ENCODE data around the gene PPIC.
"Not testable (repeated sequence)": the region's sequence is repeated elsewhere in the genome, so short reads cannot be mapped to it uniquely, and the experiment has no call there.

PPIC gene

DNA sequence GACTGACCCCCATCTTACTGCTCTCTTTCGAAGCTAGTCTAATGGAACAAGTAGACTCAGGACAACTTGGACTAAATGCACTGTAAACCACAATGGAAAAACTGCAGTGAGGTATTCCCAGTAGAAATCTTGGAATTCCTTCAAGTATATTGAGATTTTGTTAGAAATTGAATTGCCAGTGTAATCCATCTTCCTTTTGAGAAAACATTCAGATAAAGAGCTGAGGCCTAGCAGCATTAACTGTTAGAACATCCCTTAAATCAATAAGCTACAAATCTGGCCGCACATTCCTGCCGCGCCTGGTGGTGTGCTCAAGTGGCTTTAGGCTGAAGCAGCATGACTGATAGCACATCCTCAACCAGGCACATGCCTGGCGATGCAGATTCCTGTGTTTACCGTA lies 29.3 kb downstream of the PPIC start:
- no peak for DNase-seq

- no peak for DNase-seq
Measured at GRCh38 chr5:123001808-123002207, 34.7 kb downstream of the PPIC start.

DNA sequence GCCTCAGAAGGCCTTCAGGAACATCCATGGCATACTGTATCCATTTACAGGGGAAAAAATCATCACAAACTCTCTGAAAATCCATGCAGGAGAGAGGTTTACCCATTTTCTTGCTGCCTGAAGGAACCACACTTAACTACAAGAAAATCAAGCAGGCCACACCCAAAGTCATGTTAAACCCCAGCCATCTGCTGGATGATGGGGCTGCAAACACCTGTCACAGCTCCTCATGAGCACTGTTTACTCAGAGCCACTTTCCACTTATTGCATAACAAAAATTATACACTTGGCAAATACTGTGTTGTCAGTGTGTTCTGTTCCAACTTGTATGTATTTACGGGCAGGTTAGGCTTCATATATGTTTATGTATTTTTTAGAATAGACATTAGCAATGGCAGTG lies 35.8 kb downstream of the PPIC start:
- no peak for DNase-seq

DNA sequence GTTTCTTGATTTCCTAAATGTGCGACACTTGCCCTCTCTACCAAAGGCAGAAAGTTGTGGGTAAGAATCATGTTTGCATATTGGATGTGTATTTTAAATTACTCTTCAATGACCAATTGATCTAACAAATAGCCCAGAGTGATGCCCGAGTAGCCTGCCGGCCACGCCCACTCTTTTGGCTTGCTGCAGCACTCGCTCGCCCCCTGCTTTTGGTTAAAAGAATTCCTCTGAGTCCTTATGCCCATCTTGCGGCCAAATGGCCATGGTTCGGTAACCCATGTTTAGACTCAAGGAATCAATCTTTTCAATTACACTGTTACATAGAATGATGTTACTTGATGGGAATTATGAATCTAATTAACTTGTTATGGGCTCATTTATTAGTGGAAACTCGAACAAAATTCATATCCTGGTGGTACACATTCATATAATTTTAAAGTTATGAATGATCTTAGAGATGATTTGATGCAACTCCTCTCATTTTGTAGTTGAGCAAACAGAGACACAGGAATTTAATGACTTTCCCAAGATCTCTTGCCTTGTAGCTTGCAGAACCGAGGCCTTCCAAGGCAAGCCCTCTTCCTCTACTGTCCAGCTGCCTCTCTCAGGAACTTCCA lies 36.5 kb downstream of the PPIC start:
- DNase-seq, result no peak

GRCh38 chr5:122997294-122997693 lies 39.2 kb downstream of the PPIC start:
- DNase-seq, result no peak

DNA sequence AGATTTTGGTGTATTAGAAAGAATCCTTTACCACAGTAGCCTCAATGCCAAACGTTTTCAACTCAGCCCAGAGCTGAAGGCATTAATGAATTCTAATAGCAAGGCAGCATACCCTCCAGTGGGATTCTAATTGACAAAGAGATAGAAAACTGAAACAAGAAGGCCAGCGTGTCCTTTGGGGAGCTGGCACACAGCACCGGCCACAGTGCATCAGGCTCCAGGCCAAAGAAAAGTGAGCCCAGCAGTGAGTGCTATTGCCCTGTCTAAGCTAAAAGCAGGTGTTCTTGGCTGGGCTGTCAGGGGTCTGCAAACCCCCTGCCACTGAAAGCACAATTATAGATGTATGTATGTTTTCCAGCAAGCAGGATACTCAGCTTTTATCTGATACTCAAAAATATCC lies 40.4 kb downstream of the PPIC start:
- no peak for DNase-seq

DNA sequence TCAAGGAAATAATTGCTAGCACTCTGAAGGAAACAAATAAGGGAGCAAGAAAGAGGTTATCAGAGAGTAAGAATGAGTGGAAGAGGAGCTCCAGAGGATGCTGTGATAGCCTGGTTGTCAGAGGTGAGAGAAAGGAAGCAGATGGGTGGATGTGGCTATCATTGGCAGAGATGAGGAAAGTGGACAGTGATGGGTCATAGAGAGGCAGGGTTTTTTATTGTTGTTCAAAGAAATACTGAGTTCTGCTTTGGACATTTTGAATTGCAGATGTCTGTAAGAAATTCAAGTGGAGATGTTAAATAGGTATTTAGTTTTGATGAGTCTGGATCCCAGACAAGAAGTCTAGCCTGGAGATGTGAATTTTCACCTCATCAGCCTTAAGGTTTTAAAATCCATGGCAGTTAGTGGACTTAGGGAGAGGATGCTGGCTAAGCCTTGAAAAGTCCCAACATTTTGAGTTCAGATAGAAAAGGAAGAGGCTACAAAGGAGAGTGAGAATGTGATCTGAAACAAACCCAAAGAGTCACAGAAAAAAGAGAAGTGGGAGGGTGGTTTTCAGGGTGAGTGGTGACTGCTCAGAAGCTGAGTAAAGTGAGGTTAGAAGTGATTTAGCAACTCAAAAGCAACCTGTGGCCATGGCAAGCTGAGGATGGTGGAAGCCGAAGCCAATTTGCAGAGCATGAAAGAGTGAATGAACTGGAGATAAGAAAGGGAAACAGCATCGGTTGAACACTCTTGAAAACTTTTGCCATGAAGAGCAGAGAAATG lies 50.4 kb downstream of the PPIC start:
- DNase-seq, result no peak

GRCh38 chr5:122985006-122985700 lies 51.4 kb downstream of the PPIC start:
- DNase-seq, result no peak

- DNase-seq, result no peak
Measured at GRCh38 chr5:122984425-122984824, 52.1 kb downstream of the PPIC start.

GRCh38 chr5:122982376-122982775 lies 54.1 kb downstream of the PPIC start:
- no peak for DNase-seq

DNA sequence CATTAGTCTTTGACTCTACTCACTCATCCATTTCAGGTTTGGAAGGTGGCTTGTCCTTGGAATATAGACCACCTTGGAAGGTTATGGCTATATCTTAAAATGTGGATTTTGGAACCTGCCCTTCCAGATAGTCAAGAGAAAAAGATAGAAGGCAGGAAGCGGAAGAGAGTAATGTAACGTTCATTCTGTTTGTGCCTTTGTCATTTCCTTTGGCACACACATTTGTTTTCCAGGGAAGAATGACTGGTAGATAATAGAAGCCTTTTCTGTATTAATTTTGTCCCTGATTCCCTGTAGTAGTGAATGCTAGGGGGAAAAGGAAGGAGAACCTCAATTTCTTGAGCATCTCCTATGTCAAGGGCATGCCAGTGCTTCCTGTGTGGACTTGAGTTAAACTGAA lies 54.7 kb downstream of the PPIC start:
- DNase-seq, result no peak

- no peak for DNase-seq
Measured at GRCh38 chr5:122978644-122979297, 57.8 kb downstream of the PPIC start.

DNA sequence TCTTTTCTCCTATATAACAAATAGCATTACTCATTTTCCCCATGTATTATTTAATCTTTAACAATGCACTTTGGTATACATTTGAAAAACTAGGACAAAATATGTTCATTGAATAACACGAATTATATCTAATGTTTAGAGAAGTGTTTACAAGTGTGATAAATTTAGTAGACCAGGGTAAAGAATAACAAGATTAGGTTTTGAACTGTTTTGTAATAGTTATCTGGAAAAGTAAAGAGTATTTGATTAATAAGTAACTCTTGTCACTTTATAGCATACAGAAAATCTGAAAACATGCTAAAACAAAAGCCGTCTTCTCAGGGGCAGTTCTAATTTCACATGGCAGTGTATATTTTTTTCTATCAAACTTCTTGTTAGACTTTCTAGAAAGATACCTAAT lies 58.5 kb downstream of the PPIC start:
- DNase-seq, result no peak

- DNase-seq, result no peak
Measured at GRCh38 chr5:122977319-122977718, 59.2 kb downstream of the PPIC start.

GRCh38 chr5:122974251-122974650 lies 62.3 kb downstream of the PPIC start:
- DNase-seq, result not testable (repeated sequence)

- DNase-seq, result not testable (repeated sequence)
Measured at GRCh38 chr5:122973759-122974158, 62.8 kb downstream of the PPIC start.
